Neuronal stem cell (in vitro differentiated cells): ENCODE measurements around the gene MPPED1.

ENCODE experiments used
- DNase-seq: peaks from one replicate; pipeline ENCODE4 v3.0.0-alpha.2; 2013; ENCODE audit warnings: low spot score
- H2AFZ ChIP-seq: one replicate; pipeline ENCODE4 v1.6.1; 2013; ENCODE audit warnings: mild to moderate bottlenecking, low read length, inconsistent platforms
- H2AK5ac ChIP-seq: 2 replicates; pipeline ENCODE4 v1.6.1; 2013; ENCODE audit warnings: low read depth, mild to moderate bottlenecking, inconsistent platforms, low read length, moderate library complexity, mixed read lengths
- H2BK120ac ChIP-seq: 2 replicates; pipeline ENCODE4 v1.6.1; 2013; ENCODE audit warnings: low read depth, mild to moderate bottlenecking, inconsistent platforms, low read length, moderate library complexity, mixed read lengths
- H2BK12ac ChIP-seq: one replicate; pipeline ENCODE4 v1.6.1; 2013; ENCODE audit warnings: low read length, inconsistent platforms
- H2BK15ac ChIP-seq: 2 replicates; pipeline ENCODE4 v1.6.1; 2013; ENCODE audit warnings: mild to moderate bottlenecking, low read length, inconsistent platforms, mixed read lengths
- H2BK5ac ChIP-seq: one replicate; pipeline ENCODE4 v1.6.1; 2013; ENCODE audit warnings: inconsistent platforms, mild to moderate bottlenecking, low read length, moderate library complexity
- H3K14ac ChIP-seq: one replicate; pipeline ENCODE4 v1.6.1; 2013; ENCODE audit warnings: low read length, inconsistent platforms
- H3K18ac ChIP-seq: 2 replicates; pipeline ENCODE4 v1.6.1; 2013; ENCODE audit warnings: low read length, inconsistent platforms
- H3K23ac ChIP-seq: 2 replicates; pipeline ENCODE4 v1.6.1; 2013; ENCODE audit warnings: low read depth, mild to moderate bottlenecking, mixed read lengths, low read length, inconsistent platforms; ENCODE audit not compliant: poor library complexity
- H3K27ac ChIP-seq: replicated peaks from 3 replicates; pipeline ENCODE4 v1.5.1; 2013; ENCODE audit warnings: low read length, inconsistent platforms
- H3K27me3 ChIP-seq, 3 experiments: 2 replicates each; pipeline ENCODE4 v1.6.1; 2013; ENCODE audit warnings: low read length in 3 of 3, mild to moderate bottlenecking in 2 of 3, inconsistent platforms in 1 of 3, low read depth in 1 of 3, mixed read lengths in 1 of 3, moderate library complexity in 1 of 3; ENCODE audit not compliant: control insufficient read depth in 3 of 3, insufficient read depth in 3 of 3
- H3K36me3 ChIP-seq, 2 donors: replicated peaks in 1 of 2; 2 replicates each; pipeline ENCODE4 v1.6.1; 2013; ENCODE audit warnings: low read length in 2 of 2; ENCODE audit not compliant: control insufficient read depth in 2 of 2, insufficient read depth in 2 of 2
- H3K4ac ChIP-seq: 2 replicates; pipeline ENCODE4 v1.6.1; 2013; ENCODE audit warnings: inconsistent platforms, mild to moderate bottlenecking, low read length, moderate library complexity
- H3K4me1 ChIP-seq, 2 donors: 1 replicate in 1 of 2; 2 replicates in 1 of 2; pipeline ENCODE4 v1.6.1; 2013; ENCODE audit warnings: low read length in 2 of 2, low read depth in 1 of 2; ENCODE audit not compliant: control insufficient read depth in 2 of 2, insufficient read depth in 1 of 2
- H3K4me2 ChIP-seq: one replicate; pipeline ENCODE4 v1.6.1; 2013; ENCODE audit warnings: mild to moderate bottlenecking, low read length, inconsistent platforms; ENCODE audit not compliant: insufficient read depth, poor library complexity, severe bottlenecking
- H3K4me3 ChIP-seq, 2 donors: 2 replicates each; pipeline ENCODE4 v1.5.1; 2013; ENCODE audit warnings: low read length in 2 of 2, mild to moderate bottlenecking in 2 of 2, inconsistent platforms in 1 of 2, moderate library complexity in 1 of 2
- H3K79me1 ChIP-seq: one replicate; pipeline ENCODE4 v1.6.1; 2013; ENCODE audit warnings: low read depth, mild to moderate bottlenecking, inconsistent platforms, low read length, moderate library complexity
- H3K9ac ChIP-seq: one replicate; pipeline ENCODE4 v1.6.1; 2013; ENCODE audit warnings: mild to moderate bottlenecking, low read depth, low read length, inconsistent platforms; ENCODE audit not compliant: poor library complexity
- H3K9me3 ChIP-seq, 2 donors: replicated peaks in 1 of 2; 2 replicates each; pipeline versions ENCODE3 to v1.6.1; 2013; ENCODE audit warnings: low read length in 2 of 2, mild to moderate bottlenecking in 2 of 2, inconsistent platforms in 1 of 2, low read depth in 1 of 2, mixed read lengths in 1 of 2, moderate library complexity in 1 of 2; ENCODE audit not compliant: control insufficient read depth in 2 of 2, insufficient read depth in 1 of 2
- H4K8ac ChIP-seq: one replicate; pipeline ENCODE4 v1.6.1; 2013; ENCODE audit warnings: low read depth, mild to moderate bottlenecking, inconsistent platforms, low read length, moderate library complexity
- H4K91ac ChIP-seq: one replicate; pipeline ENCODE4 v1.6.1; 2013; ENCODE audit warnings: low read length, low read depth, mild to moderate bottlenecking, inconsistent platforms; ENCODE audit not compliant: poor library complexity
- WGBS, 2 donors: extraction: QIAGEN DNeasy Blood & Tissue Kit; methylation state at CpG; one replicate each; pipeline ENCODE4 v1.1.7; 2013; ENCODE audit warnings: missing lambda C conversion rate in 2 of 2, mixed read lengths in 1 of 2; ENCODE audit not compliant: insufficient read length in 2 of 2, insufficient replicate concordance in 1 of 2; ENCODE audit errors: extremely low coverage in 2 of 2; 5-methylcytosine and 5-hydroxymethylcytosine counted together

MPPED1 gene

GRCh38 chr22:43515411-43515810, 103.6 kb downstream of the MPPED1 start:
- H3K36me3 ChIP-seq: no peaks in the 10 kb centered on the region
- no CpG with 5 or more reads among the region's 8 CpGs for WGBS, 2 donors
- no peak overlapping the region for H3K27ac ChIP-seq
- H3K4ac ChIP-seq: no peak overlapping the region
- H3K79me1 ChIP-seq: peaks cover 3% of the 10 kb centered on the region
- no peak overlapping the region for H2AFZ ChIP-seq
- H2BK12ac ChIP-seq: no peak overlapping the region
- peaks cover 0 to 7% of the 10 kb centered on the region in 2 donors for H3K4me1 ChIP-seq
- no peaks in the 10 kb centered on the region for H3K27me3 ChIP-seq
- H3K18ac ChIP-seq: peak overlapping the region; percentile 11
- no peak overlapping the region for H4K91ac ChIP-seq
- peak overlapping the region; percentile 52 for H3K23ac ChIP-seq
- no peak overlapping the region for H3K4me2 ChIP-seq
- no peak overlapping the region for H3K9ac ChIP-seq
- H2BK15ac ChIP-seq: no peak overlapping the region
- no peaks in the 10 kb centered on the region for H3K9me3 ChIP-seq
- H4K8ac ChIP-seq: no peak overlapping the region
- DNase-seq: no peak
- no peak overlapping the region for H3K14ac ChIP-seq
- H3K4me3 ChIP-seq: peak overlapping the region in 1 of 2 donors; percentile 50
- H2AK5ac ChIP-seq: peak overlapping the region; percentile 60
- no peak overlapping the region for H2BK120ac ChIP-seq
- H2BK5ac ChIP-seq: peak overlapping the region; percentile 84

DNA sequence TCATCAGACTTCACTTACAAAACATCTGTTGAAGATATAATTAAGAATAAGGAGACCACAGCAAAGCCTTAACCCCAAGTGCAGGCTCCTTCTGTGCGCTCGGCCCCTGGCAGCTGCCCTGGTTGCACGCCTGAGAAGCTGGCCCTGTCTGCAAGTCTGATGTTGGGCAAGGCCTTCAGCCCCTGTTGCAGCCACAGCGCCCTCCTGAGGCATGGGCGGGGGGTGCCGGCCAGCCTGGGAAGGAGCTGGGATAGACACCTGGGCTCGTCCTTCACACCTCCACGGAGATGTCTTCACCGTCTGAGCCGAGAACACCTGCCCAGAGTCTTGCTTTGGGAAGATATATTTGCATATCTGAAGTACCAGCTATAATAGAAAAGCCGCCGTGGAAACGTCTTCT, 104.1 kb downstream of the MPPED1 start:
- peaks cover 0 to 7% of the 10 kb centered on the region in 2 donors for H3K4me1 ChIP-seq
- H3K79me1 ChIP-seq: peaks cover 3% of the 10 kb centered on the region
- no peak overlapping the region for H3K4ac ChIP-seq
- peak overlapping the region; percentile 10 for H4K8ac ChIP-seq
- H2AFZ ChIP-seq: no peak overlapping the region
- H3K4me3 ChIP-seq: no peak overlapping the region
- H3K9ac ChIP-seq: no peak overlapping the region
- no peak overlapping the region for H4K91ac ChIP-seq
- WGBS, 2 donors: no CpG with 5 or more reads among the region's 13 CpGs
- H2AK5ac ChIP-seq: peak overlapping the region; percentile 60
- no peaks in the 10 kb centered on the region for H3K27me3 ChIP-seq
- H2BK120ac ChIP-seq: peak overlapping the region; percentile 81
- H3K18ac ChIP-seq: peak overlapping the region; percentile 78
- peak overlapping the region; percentile 52 for H3K23ac ChIP-seq
- no peaks in the 10 kb centered on the region for H3K36me3 ChIP-seq
- no peak overlapping the region for H2BK12ac ChIP-seq
- H3K9me3 ChIP-seq: no peaks in the 10 kb centered on the region
- DNase-seq: no peak
- H2BK15ac ChIP-seq: no peak overlapping the region
- no peak overlapping the region for H3K4me2 ChIP-seq
- H2BK5ac ChIP-seq: peak overlapping the region; percentile 84
- no peak overlapping the region for H3K14ac ChIP-seq
- no peak overlapping the region for H3K27ac ChIP-seq

DNA sequence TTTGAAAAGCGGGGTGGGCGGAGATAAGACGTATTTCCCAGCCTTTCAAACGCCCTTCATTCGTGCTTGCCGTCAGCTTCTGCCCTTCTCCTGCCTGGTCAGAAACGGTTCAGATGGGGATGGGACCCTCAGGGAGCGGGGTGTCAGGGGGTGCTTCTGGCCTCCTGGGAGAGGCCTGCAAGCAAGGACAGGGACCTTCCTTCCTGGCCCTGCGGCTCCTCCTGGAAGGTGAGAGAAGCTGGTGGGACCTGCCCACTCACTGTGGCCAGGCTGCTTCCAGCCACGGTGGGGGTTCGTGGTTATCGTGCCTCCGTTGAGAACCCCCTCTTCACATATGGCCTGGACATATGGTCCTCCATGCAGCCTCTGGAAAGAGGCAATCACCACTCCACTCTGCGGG, 104.6 kb downstream of the MPPED1 start:
- peaks cover 0 to 7% of the 10 kb centered on the region in 2 donors for H3K4me1 ChIP-seq
- H2BK15ac ChIP-seq: no peak overlapping the region
- H3K9ac ChIP-seq: peak overlapping the region; percentile 12
- peak overlapping the region; percentile 70 for H3K18ac ChIP-seq
- DNase-seq: no peak
- peak overlapping the region; percentile 47 for H2AK5ac ChIP-seq
- H2AFZ ChIP-seq: no peak overlapping the region
- WGBS, 2 donors: no CpG with 5 or more reads among the region's 14 CpGs
- H3K36me3 ChIP-seq: no peaks in the 10 kb centered on the region
- H3K4ac ChIP-seq: no peak overlapping the region
- peak overlapping the region; percentile 81 for H2BK120ac ChIP-seq
- peaks cover 3% of the 10 kb centered on the region for H3K79me1 ChIP-seq
- no peak overlapping the region for H3K4me2 ChIP-seq
- H2BK5ac ChIP-seq: peak overlapping the region; percentile 80
- no peak overlapping the region for H3K27ac ChIP-seq
- H3K23ac ChIP-seq: peak overlapping the region; percentile 20
- H3K27me3 ChIP-seq: no peaks in the 10 kb centered on the region
- no peaks in the 10 kb centered on the region for H3K9me3 ChIP-seq
- H4K8ac ChIP-seq: no peak overlapping the region
- no peak overlapping the region for H3K14ac ChIP-seq
- no peak overlapping the region for H3K4me3 ChIP-seq
- no peak overlapping the region for H4K91ac ChIP-seq
- no peak overlapping the region for H2BK12ac ChIP-seq

- H3K4ac ChIP-seq: no peak overlapping the region
- H3K27me3 ChIP-seq: no peaks in the 10 kb centered on the region
- H4K91ac ChIP-seq: no peak overlapping the region
- H3K14ac ChIP-seq: peak overlapping the region; percentile 4
- peaks cover 3% of the 10 kb centered on the region for H3K79me1 ChIP-seq
- no peak for DNase-seq
- peak overlapping the region; percentile 47 for H2AK5ac ChIP-seq
- no peak overlapping the region for H2BK5ac ChIP-seq
- H3K9ac ChIP-seq: no peak overlapping the region
- H3K4me2 ChIP-seq: no peak overlapping the region
- no peak overlapping the region for H3K4me3 ChIP-seq
- H3K9me3 ChIP-seq: no peaks in the 10 kb centered on the region
- H2AFZ ChIP-seq: no peak overlapping the region
- peaks cover 0 to 7% of the 10 kb centered on the region in 2 donors for H3K4me1 ChIP-seq
- H2BK120ac ChIP-seq: peak overlapping the region; percentile 81
- H3K27ac ChIP-seq: no peak overlapping the region
- H4K8ac ChIP-seq: no peak overlapping the region
- peak overlapping the region; percentile 9 for H2BK15ac ChIP-seq
- no peaks in the 10 kb centered on the region for H3K36me3 ChIP-seq
- H3K18ac ChIP-seq: peak overlapping the region; percentile 38
- H3K23ac ChIP-seq: peak overlapping the region; percentile 20
- WGBS, 2 donors: no CpG with 5 or more reads among the region's 14 CpGs
- H2BK12ac ChIP-seq: no peak overlapping the region
These were observed 105.3 kb downstream of the MPPED1 start for GRCh38 chr22:43516996-43517635.
